ENCODE data around the gene PITX2.

The PITX2 gene

DNA sequence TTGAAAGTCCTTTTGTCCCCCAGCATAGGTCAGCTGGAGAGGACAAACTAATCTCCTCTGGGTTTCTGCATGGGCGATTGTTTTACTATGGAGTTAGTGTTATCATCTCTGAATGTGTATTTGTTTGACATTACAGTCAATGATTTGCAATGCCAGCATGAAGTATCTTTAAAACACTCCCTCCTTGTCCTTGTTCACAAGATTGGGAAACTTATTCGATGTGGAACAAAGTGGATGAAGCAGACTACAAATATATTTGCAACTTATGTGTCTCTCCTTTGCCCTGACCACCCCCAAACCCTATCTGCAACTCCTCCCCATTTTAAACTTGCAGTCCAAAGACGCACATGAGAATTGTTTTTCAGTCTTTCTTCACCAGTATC, 1.5 kb upstream of the PITX2 start (continued):
- TF ChIP-seq ZNF600 (tag by site-specific recombination; IDR thresholded peaks at IDR 0.05) = no peak
- no peak for TF ChIP-seq ZNF37A (tag by site-specific recombination; IDR thresholded peaks at IDR 0.05)
- no peak for TF ChIP-seq ZNF654 (tag by site-specific recombination; IDR thresholded peaks at IDR 0.05; ENCODE audit: low read depth)

DNA sequence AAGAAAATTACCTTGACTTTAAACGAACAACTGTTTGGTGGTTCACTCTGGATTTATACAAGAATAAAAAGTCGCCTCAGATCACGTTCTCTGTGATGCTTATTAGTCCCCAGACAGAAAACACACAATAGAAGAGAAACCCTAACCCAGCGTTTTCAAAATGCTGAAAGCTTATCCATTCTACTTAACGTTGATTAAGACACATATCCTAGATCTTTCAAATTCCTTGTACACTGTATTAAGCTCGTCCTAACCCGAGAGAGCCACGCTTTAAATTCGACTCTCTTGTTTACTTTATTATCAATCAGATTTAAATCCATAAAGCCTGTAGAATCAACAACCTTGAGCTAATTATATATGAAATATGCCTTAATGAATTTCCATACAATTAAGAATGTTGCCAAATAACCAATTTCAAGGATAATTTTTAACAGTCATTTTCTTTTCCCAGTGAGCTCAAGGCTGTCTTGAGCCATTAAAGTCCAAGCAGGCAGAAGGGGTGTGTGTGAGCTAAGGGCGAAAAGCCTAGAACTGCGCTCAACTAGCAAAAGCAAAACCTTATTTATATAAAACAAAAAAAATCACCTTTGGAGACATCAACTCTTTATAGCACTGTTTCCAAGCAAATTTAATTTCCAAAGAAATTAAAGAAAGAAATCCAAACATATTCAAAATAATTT, 981 bp upstream of the PITX2 start:
- POLR2A ChIA-PET = interaction anchor here (0.6 to 2.2 kb wide), 4 partner anchors 13 to 269 kb away, joined by 3 to 14 read pairs (median 3); no protein-coding TSS in a partner anchor

DNA sequence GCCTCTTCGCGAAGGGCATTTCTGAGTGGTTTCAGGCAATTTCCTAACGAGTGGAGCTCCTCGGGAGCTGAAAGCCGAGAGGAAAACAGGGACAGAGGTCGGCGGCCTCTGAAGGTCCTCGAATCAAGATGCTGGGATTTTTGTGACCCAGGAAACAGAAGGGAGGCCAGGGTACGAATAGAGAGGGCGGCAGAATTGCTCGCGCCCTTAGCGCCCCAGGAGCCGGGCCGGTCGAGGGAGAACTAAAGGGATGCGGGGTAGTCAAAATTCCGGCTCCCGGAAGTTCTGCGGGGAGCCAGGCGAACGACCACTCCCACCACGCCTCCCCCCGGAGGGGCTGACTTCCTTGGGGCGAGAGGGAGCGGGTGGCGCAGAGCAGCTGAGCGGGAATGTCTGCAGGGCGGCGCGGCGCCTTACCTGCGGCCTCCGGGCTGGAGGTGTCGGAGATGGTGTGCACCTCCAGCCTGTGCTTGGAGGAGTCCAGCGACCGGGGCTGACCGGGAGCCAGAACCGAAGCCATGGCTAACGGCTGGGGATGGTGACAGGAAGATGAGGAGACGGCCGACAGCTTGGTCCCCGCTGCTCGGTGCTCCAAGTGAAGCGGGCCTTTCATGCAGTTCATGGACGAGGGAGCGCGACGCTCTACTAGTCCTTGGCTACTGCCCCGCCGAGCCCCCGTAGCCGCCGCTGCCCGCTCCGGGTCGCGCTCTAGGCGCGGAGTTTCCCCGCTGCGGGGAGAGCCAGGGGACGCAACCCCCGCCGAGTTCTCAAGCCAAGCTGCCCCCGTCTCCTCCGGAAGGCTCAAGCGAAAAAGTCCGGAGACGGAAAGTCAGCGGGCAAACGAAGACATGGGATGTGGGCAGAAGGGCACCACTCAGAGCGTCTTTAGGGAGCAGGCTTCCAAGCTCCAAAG, 782 bp downstream of the PITX2 start:
- peaks cover 0 to 45% of the 10 kb centered on the region in 2 experiments; a peak in 1 of 3 replicates for H3K36me3 ChIP-seq (ENCODE audit: control insufficient read depth in 2 of 2, insufficient read depth in 1 of 2, low read length in 2 of 2)
- H3K4me1 ChIP-seq (ENCODE audit: control insufficient read depth, insufficient read depth, low read length) = peaks cover 12% of the 10 kb centered on the region; the same call in 1 of the 2 replicates
- ChIA-PET CTCF (interaction anchor here (0.6 to 1.3 kb wide), 3 partner anchors 35 to 50 kb away, joined by 3 to 5 read pairs (median 4); no protein-coding TSS in a partner anchor), POLR2A (interaction anchor here (2.2 kb wide), 1 partner anchor 14 kb away, joined by 14 read pairs; no protein-coding TSS in a partner anchor)
- H3K27ac ChIP-seq (ENCODE audit: extremely low read depth, low read depth, low read length) = peak overlapping the region; percentile 57; the same call in 1 of the 2 replicates
- peak overlapping the region; percentile 65 for H3K4me3 ChIP-seq (ENCODE audit: low read depth, low read length)
- peak; percentile 49 for TF ChIP-seq ZIC2 (tag by site-specific recombination; IDR thresholded peaks at IDR 0.05)
- peak; percentile 20; the same call in 1 of the 2 replicates for TF ChIP-seq SP2 (tag by site-specific recombination; IDR thresholded peaks at IDR 0.05)
- TF ChIP-seq ZNF341 (tag by site-specific recombination; IDR thresholded peaks at IDR 0.05; ENCODE audit: low read depth) = no peak
- TF ChIP-seq ZBTB17 (tag by site-specific recombination; IDR thresholded peaks at IDR 0.05) = peak; percentile 60
- peak; percentile 54 for TF ChIP-seq ZNF335 (tag by site-specific recombination; conservative IDR thresholded peaks at IDR 0.05)
- H3K9me3 ChIP-seq (ENCODE audit: control insufficient read depth, insufficient read depth, low read depth, low read length) = no peaks in the 10 kb centered on the region

More for the DNA sequence above, 981 bp upstream of the PITX2 start:
- H3K4me1 ChIP-seq (ENCODE audit: control insufficient read depth, insufficient read depth, low read length) = peaks cover 12% of the 10 kb centered on the region; the same call in 1 of the 2 replicates
- no peaks in the 10 kb centered on the region for H3K9me3 ChIP-seq (ENCODE audit: control insufficient read depth, insufficient read depth, low read depth, low read length)
- no peak for TF ChIP-seq YY1 (tag by site-specific recombination; IDR thresholded peaks at IDR 0.05)
- TF ChIP-seq ZNF23 (tag by site-specific recombination; IDR thresholded peaks at IDR 0.05; ENCODE audit: borderline replicate concordance) = no peak
- TF ChIP-seq FEZF1 (tag by site-specific recombination; IDR thresholded peaks at IDR 0.05) = peak; percentile 77
- no peak for TF ChIP-seq ZNF76 (tag by site-specific recombination; IDR thresholded peaks at IDR 0.05; ENCODE audit: borderline replicate concordance, low read depth)
- no peak for TF ChIP-seq ZNF830 (tag by site-specific recombination; IDR thresholded peaks at IDR 0.05; ENCODE audit: low read depth)
- 0 out of 2 replicates have a peak, but pooled peaks have one; percentile 1 for TF ChIP-seq ZNF394 (tag by site-specific recombination; IDR thresholded peaks at IDR 0.05; ENCODE audit: borderline replicate concordance)
- TF ChIP-seq ZNF221 (tag by site-specific recombination; IDR thresholded peaks at IDR 0.05; ENCODE audit: borderline replicate concordance) = no peak
- CTCF ChIA-PET = interaction anchor here (0.6 to 2.7 kb wide), 3 partner anchors 155 to 335 kb away, joined by 3 to 9 read pairs (median 3); no protein-coding TSS in a partner anchor
- H3K27ac ChIP-seq (ENCODE audit: extremely low read depth, low read depth, low read length) = peak overlapping the region; percentile 39; the same call in 1 of the 2 replicates
- H3K36me3 ChIP-seq (ENCODE audit: control insufficient read depth in 2 of 2, insufficient read depth in 1 of 2, low read length in 2 of 2) = peaks cover 0 to 28% of the 10 kb centered on the region in 2 experiments; a peak in 1 of 3 replicates
- no peak overlapping the region for H3K4me3 ChIP-seq (ENCODE audit: low read depth, low read length)

- TF ChIP-seq ZNF830 (tag by site-specific recombination; IDR thresholded peaks at IDR 0.05; ENCODE audit: low read depth) = no peak
- peaks cover 0 to 45% of the 10 kb centered on the region in 2 experiments; a peak in 1 of 3 replicates for H3K36me3 ChIP-seq (ENCODE audit: control insufficient read depth in 2 of 2, insufficient read depth in 1 of 2, low read length in 2 of 2)
- no peak overlapping the region for H3K27ac ChIP-seq (ENCODE audit: extremely low read depth, low read depth, low read length)
- CTCF ChIA-PET = interaction anchor here (0.5 to 0.6 kb wide), 2 partner anchors 51 to 102 kb away, joined by 3 to 4 read pairs; no protein-coding TSS in a partner anchor
- H3K4me3 ChIP-seq (ENCODE audit: low read depth, low read length) = peak overlapping the region; percentile 65
- POLR2A ChIA-PET = interaction anchor here (2.2 kb wide), 1 partner anchor 15 kb away, joined by 14 read pairs; no protein-coding TSS in a partner anchor
- H3K4me1 ChIP-seq (ENCODE audit: control insufficient read depth, insufficient read depth, low read length) = peaks cover 12% of the 10 kb centered on the region; the same call in 1 of the 2 replicates
- H3K9me3 ChIP-seq (ENCODE audit: control insufficient read depth, insufficient read depth, low read depth, low read length) = no peaks in the 10 kb centered on the region
Observed at GRCh38 chr4:110621328-110621812, 1.5 kb downstream of the PITX2 start.
